Left lung (tissue), 10 donors: ENCODE measurements around the gene ECSCR. TPM values are rescaled to one million over a fixed set of nuclear protein-coding genes. Genes with fewer than 3 reads are reported as not detected.

Experiments
- ATAC-seq: fragments of 200-7000 bp; cut with Tn5 transposase; one replicate; pipeline ENCODE4 v1.9.1; 2020; ENCODE audit warnings: moderate library complexity
- DNase-seq, 4 donors: peaks; one replicate each; pipeline ENCODE4 v3.0.0-alpha.2; 2013 to 2020
- H3K27ac ChIP-seq, 2 donors: fragments of 200-600 bp; sonication (generic) in 1 of 2; one replicate each; pipeline versions ENCODE4 v1.5.0 to v1.8.0; 2020 to 2021
- H3K27me3 ChIP-seq, 2 donors: fragments of 200-600 bp; sonication (generic) in 1 of 2; one replicate each; pipeline versions ENCODE4 v1.5.0 to v1.8.0; 2020 to 2021
- H3K36me3 ChIP-seq, 2 donors: fragments of 200-600 bp; sonication (generic) in 1 of 2; one replicate each; pipeline versions ENCODE4 v1.5.0 to v1.8.0; 2020 to 2021
- H3K4me1 ChIP-seq, 2 donors: fragments of 200-600 bp; one replicate each; pipeline ENCODE4 v1.8.0; 2021
- H3K4me3 ChIP-seq, 2 donors: fragments of 200-600 bp; sonication (generic) in 1 of 2; one replicate each; pipeline versions ENCODE4 v1.5.0 to v1.8.0; 2020 to 2021; ENCODE audit warnings: mild to moderate bottlenecking in 1 of 2
- H3K9me3 ChIP-seq, 2 donors: fragments of 200-600 bp; sonication (generic) in 1 of 2; one replicate each; pipeline versions ENCODE4 v1.5.0 to v1.8.0; 2020 to 2021
- intact Hi-C, 2 donors: fragments of 100-400 bp; cut with DNase I; formaldehyde crosslinking; loops; one replicate each; pipeline versions ENCODE4 v1.11.2 to v1.14.2; 2022
- polyA plus RNA-seq, 6 donors: library from polyadenylated mRNA; unstranded; fragments of 120-200 nt; gene quantifications; one replicate each; pipeline ENCODE4 v1.2.1, GENCODE V29; 2013; ENCODE audit not compliant: insufficient read length in 6 of 6
- total RNA-seq, 2 donors: library from RNA; stranded (reverse); fragmentation: NEBNext Ultra II Directional; extraction: Animal tissue kit (Norgen Biotek cat#: 25700); gene quantifications; one replicate each; pipeline ENCODE4 v1.2.1, GENCODE V29; 2021
- TF ChIP-seq, protein P1 (sequence below), 2 donors: fragments of 200-600 bp; sonication (generic) in 1 of 2; IDR thresholded peaks; one replicate each; pipeline versions ENCODE4 v1.5.0 to v1.8.0; 2021; ENCODE audit warnings: antibody characterized with exemption in 2 of 2
- donor health status: DM: no; HTN: yes; CAD: no.
- donor health status: DM: no; HTN: no; CAD: no.

Gene ECSCR
- total and polyA plus RNA-seq, 8 donors: 25.4 to 72.6 (median 64.3) TPM

DNA sequence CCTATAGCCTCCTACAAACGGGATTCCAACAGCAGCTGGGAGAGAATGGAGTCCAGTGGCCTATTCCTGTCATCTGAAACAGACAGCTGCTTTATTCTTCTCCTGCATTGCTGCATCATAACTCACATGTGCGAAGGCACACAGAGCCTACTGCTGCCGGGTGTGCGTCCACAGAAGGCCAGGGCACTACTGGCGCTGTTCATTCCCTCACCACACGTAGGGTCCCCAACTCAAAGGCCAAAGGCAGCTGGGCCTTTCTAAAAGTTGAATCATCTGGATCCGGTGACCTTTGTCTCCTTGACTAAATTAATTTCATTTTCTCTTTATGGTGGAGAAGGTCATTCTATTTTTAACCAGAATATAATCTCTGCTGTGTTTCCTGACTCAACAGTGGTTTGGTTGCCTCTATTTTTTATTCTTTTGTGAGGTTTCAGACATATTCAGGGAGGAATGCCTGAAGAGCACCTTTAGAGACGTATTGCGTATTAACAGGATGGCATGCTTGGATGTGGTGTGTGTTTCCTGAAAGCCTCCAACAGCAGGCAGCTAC, 47.9 kb downstream of the ECSCR start:
- Histone ChIP-seq H3K36me3 (no peaks in the 10 kb centered on the region), H3K4me1 (peaks cover 7 to 8% of the 10 kb centered on the region in 2 donors), H3K27ac (no peak overlapping the region), H3K27me3 (no peaks in the 10 kb centered on the region), H3K4me3 (no peak overlapping the region), H3K9me3 (no peaks in the 10 kb centered on the region)
- TF ChIP-seq, protein P1, sequence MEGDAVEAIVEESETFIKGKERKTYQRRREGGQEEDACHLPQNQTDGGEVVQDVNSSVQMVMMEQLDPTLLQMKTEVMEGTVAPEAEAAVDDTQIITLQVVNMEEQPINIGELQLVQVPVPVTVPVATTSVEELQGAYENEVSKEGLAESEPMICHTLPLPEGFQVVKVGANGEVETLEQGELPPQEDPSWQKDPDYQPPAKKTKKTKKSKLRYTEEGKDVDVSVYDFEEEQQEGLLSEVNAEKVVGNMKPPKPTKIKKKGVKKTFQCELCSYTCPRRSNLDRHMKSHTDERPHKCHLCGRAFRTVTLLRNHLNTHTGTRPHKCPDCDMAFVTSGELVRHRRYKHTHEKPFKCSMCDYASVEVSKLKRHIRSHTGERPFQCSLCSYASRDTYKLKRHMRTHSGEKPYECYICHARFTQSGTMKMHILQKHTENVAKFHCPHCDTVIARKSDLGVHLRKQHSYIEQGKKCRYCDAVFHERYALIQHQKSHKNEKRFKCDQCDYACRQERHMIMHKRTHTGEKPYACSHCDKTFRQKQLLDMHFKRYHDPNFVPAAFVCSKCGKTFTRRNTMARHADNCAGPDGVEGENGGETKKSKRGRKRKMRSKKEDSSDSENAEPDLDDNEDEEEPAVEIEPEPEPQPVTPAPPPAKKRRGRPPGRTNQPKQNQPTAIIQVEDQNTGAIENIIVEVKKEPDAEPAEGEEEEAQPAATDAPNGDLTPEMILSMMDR (IDR thresholded peaks at IDR 0.05): no peak
- no peak for DNase-seq
- ATAC-seq: no peak
- intact Hi-C loops: no loop called here

DNA sequence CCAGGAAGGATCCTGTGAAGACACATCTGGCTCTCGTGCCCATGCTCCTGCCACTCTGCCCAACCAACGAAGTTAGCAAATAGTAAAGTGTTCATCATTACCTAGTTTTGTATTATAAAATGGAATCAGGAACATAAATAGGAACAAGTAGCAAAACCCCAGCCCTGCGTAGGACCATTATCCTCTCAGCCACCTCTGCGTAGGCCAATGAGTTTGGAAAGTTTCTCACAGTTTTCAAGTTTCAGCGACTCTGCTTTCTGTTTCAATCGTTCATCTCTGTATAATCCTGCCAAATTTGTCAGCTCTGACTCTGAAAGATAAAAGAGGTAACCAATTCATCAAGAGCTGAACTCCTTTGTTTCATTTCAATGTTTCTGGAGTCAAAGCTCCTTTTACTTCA, 48.6 kb downstream of the ECSCR start:
- H3K4me1 ChIP-seq: peaks cover 7 to 8% of the 10 kb centered on the region in 2 donors
- intact Hi-C loops: no loop called here
- TF ChIP-seq, protein P1 (IDR thresholded peaks at IDR 0.05): no peak
- H3K27ac ChIP-seq: no peak overlapping the region
- no peaks in the 10 kb centered on the region for H3K27me3 ChIP-seq
- H3K4me3 ChIP-seq: no peak overlapping the region
- DNase-seq: no peak
- no peaks in the 10 kb centered on the region for H3K36me3 ChIP-seq
- no peak for ATAC-seq
- H3K9me3 ChIP-seq: no peaks in the 10 kb centered on the region

DNA sequence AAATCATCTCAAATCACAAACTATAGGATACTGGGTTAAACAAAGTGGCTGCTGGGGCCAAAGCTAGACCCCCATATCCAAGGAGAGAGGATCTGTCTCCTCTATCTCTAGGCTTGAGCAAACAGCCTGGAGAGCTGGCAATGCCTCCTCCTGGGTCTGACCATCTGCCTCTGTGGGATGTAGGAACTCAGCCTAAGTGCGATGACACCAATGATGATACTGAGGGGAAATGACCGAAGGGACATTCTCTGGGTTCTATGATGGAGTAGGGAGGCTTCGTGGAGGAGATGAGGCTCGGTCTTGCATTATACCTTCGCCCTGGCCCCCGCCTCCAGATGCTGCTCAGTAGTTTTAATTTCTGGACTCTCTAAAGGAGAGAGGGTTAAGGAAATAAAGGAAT, 49.4 kb downstream of the ECSCR start:
- ATAC-seq (no peak), DNase-seq (no peak)
- TF ChIP-seq, protein P1 (IDR thresholded peaks at IDR 0.05): no peak
- Histone ChIP-seq H3K4me1 (peaks cover 5 to 7% of the 10 kb centered on the region in 2 donors), H3K4me3 (no peak overlapping the region), H3K36me3 (no peaks in the 10 kb centered on the region), H3K27me3 (no peaks in the 10 kb centered on the region), H3K27ac (no peak overlapping the region), H3K9me3 (no peaks in the 10 kb centered on the region)
- intact Hi-C loops: no loop called here

DNA sequence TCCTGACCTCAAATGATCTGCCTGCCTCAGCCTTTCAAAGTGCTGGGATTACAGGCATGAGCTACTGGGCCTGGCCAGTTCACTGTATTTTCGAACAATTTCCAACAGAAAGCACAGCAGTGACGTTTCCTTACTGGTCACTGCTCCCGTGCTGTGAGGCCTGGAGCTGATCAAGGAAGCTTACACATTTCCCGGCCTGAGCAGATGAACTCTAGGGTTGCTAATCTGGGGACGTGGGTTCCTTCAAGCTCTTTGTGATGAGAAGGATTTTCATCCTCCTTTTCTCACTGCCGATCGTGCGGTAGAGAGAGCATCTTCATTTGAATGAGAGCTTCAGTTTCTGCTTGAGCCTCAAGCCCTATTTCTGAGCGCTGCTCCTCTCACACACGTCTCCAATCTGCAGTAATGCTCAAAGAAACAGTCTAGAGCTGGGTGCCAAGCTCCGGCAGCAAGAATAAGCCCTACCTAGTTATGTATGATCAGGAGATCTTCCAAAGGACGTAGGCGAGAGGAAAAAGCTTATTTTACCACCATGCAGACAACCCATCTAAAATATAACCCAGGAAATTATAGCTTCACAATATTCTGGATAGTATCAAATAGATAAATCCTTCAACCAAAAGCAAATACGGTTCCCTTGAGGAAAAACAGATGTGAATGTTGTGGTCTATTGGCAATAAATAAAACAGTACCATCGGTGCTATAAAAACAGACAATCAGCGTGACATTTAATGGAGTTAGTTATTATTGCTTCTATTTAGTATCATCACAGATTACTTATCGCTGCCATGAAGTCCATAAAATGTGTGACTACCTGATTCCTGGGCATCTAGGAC, 51.3 kb downstream of the ECSCR start:
- H3K27ac ChIP-seq: no peak overlapping the region
- H3K27me3 ChIP-seq: no peaks in the 10 kb centered on the region
- no peak for ATAC-seq

More for the DNA sequence above, 51.3 kb downstream of the ECSCR start:
- Histone ChIP-seq H3K9me3 (no peaks in the 10 kb centered on the region), H3K4me1 (no peaks in the 10 kb centered on the region), H3K4me3 (no peak overlapping the region), H3K36me3 (no peaks in the 10 kb centered on the region)
- intact Hi-C loops: no loop called here
- TF ChIP-seq, protein P1 (IDR thresholded peaks at IDR 0.05): no peak
- DNase-seq: no peak
